ENCODE results near the gene DMD.

The DMD gene

GRCh38 chrX:32642283-32642682 lies 569.1 kb downstream of the DMD start:
- DNase-seq (ENCODE audit: insufficient read length, low spot score) (no peak), FAIRE-seq (peak; percentile 32)
- no peak for TF ChIP-seq CTCF (IDR thresholded peaks at IDR 0.05; ENCODE audit: insufficient read depth, missing control alignments)

DNA sequence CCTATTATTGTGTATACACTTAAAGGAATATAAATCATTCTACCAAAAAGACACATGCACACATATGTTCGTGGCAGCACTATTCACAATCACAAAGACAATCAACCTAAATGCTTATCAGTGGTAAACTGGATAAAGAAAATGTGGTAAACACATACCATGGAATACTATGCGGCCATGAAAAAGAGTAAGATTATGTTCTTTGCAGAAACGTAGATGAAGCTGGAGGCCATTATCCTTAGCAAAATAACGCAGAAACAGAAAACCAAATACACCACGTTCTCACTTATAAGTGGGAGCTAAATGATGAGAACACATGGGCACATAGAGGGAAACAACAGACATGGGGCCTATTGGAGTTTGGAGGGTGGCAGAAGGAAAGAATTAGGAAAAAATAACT lies 593.2 kb downstream of the DMD start:
- no peak for TF ChIP-seq CTCF (IDR thresholded peaks at IDR 0.05; ENCODE audit: insufficient read depth, missing control alignments)
- no peak for FAIRE-seq
- no peak for DNase-seq (ENCODE audit: insufficient read length, low spot score)

GRCh38 chrX:32614707-32615106 lies 596.6 kb downstream of the DMD start:
- FAIRE-seq, result no peak
- no peak for TF ChIP-seq CTCF (IDR thresholded peaks at IDR 0.05; ENCODE audit: insufficient read depth, missing control alignments)
- no peak for DNase-seq (ENCODE audit: insufficient read length, low spot score)

GRCh38 chrX:32599156-32599555 lies 612.2 kb downstream of the DMD start:
- no peak for FAIRE-seq
- TF ChIP-seq CTCF (IDR thresholded peaks at IDR 0.05; ENCODE audit: insufficient read depth, missing control alignments), result no peak
- no peak for DNase-seq (ENCODE audit: insufficient read length, low spot score)

- TF ChIP-seq CTCF (IDR thresholded peaks at IDR 0.05; ENCODE audit: insufficient read depth, missing control alignments), result no peak
- DNase-seq (ENCODE audit: insufficient read length, low spot score), result no peak
- FAIRE-seq, result no peak
Observed at GRCh38 chrX:32598707-32599106, 612.6 kb downstream of the DMD start.

GRCh38 chrX:32597777-32598176 lies 613.6 kb downstream of the DMD start:
- DNase-seq (ENCODE audit: insufficient read length, low spot score), result no peak
- no peak for TF ChIP-seq CTCF (IDR thresholded peaks at IDR 0.05; ENCODE audit: insufficient read depth, missing control alignments)
- FAIRE-seq, result no peak

DNA sequence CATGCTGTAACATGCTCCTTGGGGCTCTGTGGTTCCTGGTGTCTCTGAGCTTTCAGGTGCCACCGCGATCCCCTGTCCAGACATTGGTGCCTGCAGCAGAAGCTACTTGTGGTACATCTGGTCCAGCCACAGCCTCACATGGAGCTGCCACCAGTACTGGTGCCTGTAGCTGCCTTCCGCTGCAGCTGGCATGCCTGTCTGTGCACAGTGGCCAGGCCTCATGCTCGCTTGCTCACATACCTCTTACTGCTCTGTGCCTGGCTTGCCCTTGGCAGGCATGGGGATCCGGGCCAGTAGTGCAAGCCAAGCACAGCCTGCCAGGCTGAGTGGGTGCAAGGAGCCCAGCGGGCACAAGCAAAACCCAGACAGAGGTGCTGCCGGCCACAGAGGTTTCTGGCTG lies 618.6 kb downstream of the DMD start:
- no peak for TF ChIP-seq CTCF (IDR thresholded peaks at IDR 0.05; ENCODE audit: insufficient read depth, missing control alignments)
- DNase-seq (ENCODE audit: insufficient read length, low spot score) (no peak), FAIRE-seq (no peak)

Data from D721Med (cell line).